OCI-LY7 (cell line): ENCODE measurements around the gene GRIK1. TPM values are rescaled to one million over a fixed set of nuclear protein-coding genes. Genes with fewer than 3 reads are reported as not detected.

Experiments
- BruUV-seq: library from RNA; stranded (reverse); fragments of 400-500 nt; replicated peaks from 2 replicates; lab custom pipeline; 2021; lab: Mats Ljungman, UMichigan
- CTCF ChIA-PET: fragments of 300-600 bp; sonication (Branson Sonifier 250); formaldehyde crosslinking; loops from one replicate; lab custom pipeline; 2022; ENCODE audit warnings: antibody characterized with exemption; ENCODE audit not compliant: unreplicated experiment; lab: Charles Lee
- POLR2A ChIA-PET: fragments of 300-600 bp; sonication (Branson Sonifier 250); formaldehyde crosslinking; loops from one replicate; lab custom pipeline; 2022; ENCODE audit warnings: antibody characterized with exemption; lab: Charles Lee
- DNase-seq: peaks from one replicate; pipeline ENCODE4 v3.0.0-alpha.2; 2015; ENCODE audit warnings: low spot score
- H2AFZ ChIP-seq: fragments of 200-600 bp; sonication (generic), shearing (Covaris generic); 2 replicates; pipeline ENCODE4 v1.6.1; 2014; ENCODE audit warnings: mild to moderate bottlenecking, antibody characterized with exemption, low read length, moderate library complexity
- H3K27ac ChIP-seq: fragments of 200-600 bp; sonication (generic); 2 replicates; pipeline ENCODE4 v1.5.1; 2014; ENCODE audit warnings: mixed run types, low read depth, mild to moderate bottlenecking, moderate library complexity, low read length, inconsistent platforms; ENCODE audit not compliant: poor library complexity, severe bottlenecking
- H3K36me3 ChIP-seq: fragments of 200-600 bp; sonication (generic); 2 replicates; pipeline ENCODE4 v1.6.1; 2014; ENCODE audit warnings: mild to moderate bottlenecking, antibody characterized with exemption, low read length, moderate library complexity, mixed read lengths; ENCODE audit not compliant: insufficient read depth
- H3K4me1 ChIP-seq: fragments of 200-600 bp; sonication (generic); 2 replicates; pipeline ENCODE4 v1.5.1; 2014; ENCODE audit warnings: mild to moderate bottlenecking, low read length; ENCODE audit not compliant: insufficient read depth, poor library complexity, severe bottlenecking
- H3K4me2 ChIP-seq: fragments of 200-600 bp; sonication (generic); 2 replicates; pipeline ENCODE4 v1.6.1; 2014; ENCODE audit warnings: mild to moderate bottlenecking, low read length
- H3K4me3 ChIP-seq: fragments of 200-600 bp; sonication (generic); 2 replicates; pipeline ENCODE4 v1.5.1; 2014; ENCODE audit warnings: mild to moderate bottlenecking, low read depth, low read length; ENCODE audit not compliant: poor library complexity, severe bottlenecking
- H3K79me2 ChIP-seq: fragments of 200-600 bp; sonication (generic); 2 replicates; pipeline ENCODE4 v1.6.1; 2016; ENCODE audit warnings: low read depth, mild to moderate bottlenecking, low read length, moderate library complexity, mixed read lengths; ENCODE audit not compliant: insufficient read depth
- H3K9me2 ChIP-seq: fragments of 200-600 bp; sonication (generic); 2 replicates; pipeline ENCODE4 v1.6.1; 2016; ENCODE audit warnings: mild to moderate bottlenecking, low read length, mixed read lengths; ENCODE audit not compliant: insufficient read depth
- H3K9me3 ChIP-seq: fragments of 200-600 bp; sonication (generic); 2 replicates; pipeline ENCODE4 v1.6.1; 2014; ENCODE audit warnings: mild to moderate bottlenecking, mixed run types, low read length, mixed read lengths
- H4K20me1 ChIP-seq: fragments of 200-600 bp; sonication (generic); 2 replicates; pipeline ENCODE4 v1.6.1; 2014; ENCODE audit warnings: mild to moderate bottlenecking, antibody characterized with exemption, low read length, moderate library complexity, mixed read lengths; ENCODE audit not compliant: insufficient read depth
- CTCF ChIP-seq: fragments of 200-600 bp; sonication (generic); conservative IDR thresholded peaks from 2 replicates; pipeline ENCODE4 v1.5.1; 2014; ENCODE audit warnings: mild to moderate bottlenecking, antibody characterized with exemption, low read length, moderate library complexity, mixed read lengths
- EZH2phosphoT487 ChIP-seq: fragments of 200-600 bp; sonication (generic); IDR thresholded peaks from 2 replicates; pipeline ENCODE4 v1.6.1; 2018; ENCODE audit warnings: low read depth, borderline replicate concordance, mild to moderate bottlenecking, mixed run types, antibody characterized with exemption, low read length, moderate library complexity, mixed read lengths
- intact Hi-C: fragments of 100-400 bp; cut with micrococcal nuclease; formaldehyde crosslinking; loops from one replicate; pipeline ENCODE4 v1.10.0; 2022; ENCODE audit not compliant: unreplicated experiment
- total RNA-seq, 2 experiments: library from RNA; depleted of rRNA in 1 of 2; stranded (reverse); fragments of >200 nt in 1 of 2; shearing (Covaris generic) in 1 of 2; gene quantifications; 2 replicates each; pipeline ENCODE4 v1.2.3, GENCODE V29; 2014 to 2022

Gene GRIK1
- total RNA-seq, 2 experiments from 2014 or later: 4.1 TPM; not detected in 1

GRCh38 chr21:29520171-29520570, 419.6 kb downstream of the GRIK1 start:
- ChIA-PET CTCF (no interaction called here), POLR2A (no interaction called here)
- no peak overlapping the region for H2AFZ ChIP-seq
- H3K9me2 ChIP-seq: no peaks in the 10 kb centered on the region
- H3K4me1 ChIP-seq: no peaks in the 10 kb centered on the region
- BruUV-seq: no TSS peak
- no peaks in the 10 kb centered on the region for H3K79me2 ChIP-seq
- no peaks in the 10 kb centered on the region for H4K20me1 ChIP-seq
- H3K27ac ChIP-seq: no peak overlapping the region
- H3K36me3 ChIP-seq: no peaks in the 10 kb centered on the region
- H3K9me3 ChIP-seq: no peaks in the 10 kb centered on the region
- no peak overlapping the region for H3K4me2 ChIP-seq
- no peak overlapping the region for H3K4me3 ChIP-seq
- intact Hi-C loops: no loop called here
- no peak for DNase-seq
- TF ChIP-seq CTCF (no peak), EZH2phosphoT487 (no peak)

- H4K20me1 ChIP-seq: no peaks in the 10 kb centered on the region
- H3K9me3 ChIP-seq: no peaks in the 10 kb centered on the region
- ChIA-PET CTCF (no interaction called here), POLR2A (interaction anchor here (0.7 to 1.1 kb wide), 3 partner anchors 10 to 69 kb away, joined by 3 to 4 read pairs (median 3); no protein-coding TSS in a partner anchor)
- DNase-seq: no peak
- no peaks in the 10 kb centered on the region for H3K36me3 ChIP-seq
- intact Hi-C loops: no loop called here
- no peak overlapping the region for H3K27ac ChIP-seq
- no peaks in the 10 kb centered on the region for H3K9me2 ChIP-seq
- TF ChIP-seq CTCF (no peak), EZH2phosphoT487 (no peak)
- H2AFZ ChIP-seq: no peak overlapping the region
- H3K4me1 ChIP-seq: no peaks in the 10 kb centered on the region
- no peaks in the 10 kb centered on the region for H3K79me2 ChIP-seq
- no peak overlapping the region for H3K4me3 ChIP-seq
- H3K4me2 ChIP-seq: no peak overlapping the region
- BruUV-seq: no TSS peak
Observed at GRCh38 chr21:29514652-29515247, 425.0 kb downstream of the GRIK1 start.

GRCh38 chr21:29513535-29513934, 426.3 kb downstream of the GRIK1 start:
- no peaks in the 10 kb centered on the region for H4K20me1 ChIP-seq
- CTCF ChIA-PET: no interaction called here
- DNase-seq: no peak
- H3K4me3 ChIP-seq: no peak overlapping the region
- no peak overlapping the region for H2AFZ ChIP-seq
- no peak overlapping the region for H3K4me2 ChIP-seq
- POLR2A ChIA-PET: interaction anchor here (0.6 to 1.2 kb wide), 4 partner anchors 25 to 504 kb away, joined by 3 to 5 read pairs (median 4); no protein-coding TSS in a partner anchor
- no peaks in the 10 kb centered on the region for H3K4me1 ChIP-seq
- H3K36me3 ChIP-seq: no peaks in the 10 kb centered on the region
- no TSS peak for BruUV-seq
- intact Hi-C loops: no loop called here
- no peak overlapping the region for H3K27ac ChIP-seq
- no peaks in the 10 kb centered on the region for H3K79me2 ChIP-seq
- H3K9me3 ChIP-seq: no peaks in the 10 kb centered on the region
- no peak for TF ChIP-seq EZH2phosphoT487
- TF ChIP-seq CTCF: no peak
- no peaks in the 10 kb centered on the region for H3K9me2 ChIP-seq
